Measurements from ENCODE around the gene RAMACL.
"Not testable (repeated sequence)": the region's sequence is repeated elsewhere in the genome, so short reads cannot be mapped to it uniquely, and the experiment has no call there.

Gene RAMACL

DNA sequence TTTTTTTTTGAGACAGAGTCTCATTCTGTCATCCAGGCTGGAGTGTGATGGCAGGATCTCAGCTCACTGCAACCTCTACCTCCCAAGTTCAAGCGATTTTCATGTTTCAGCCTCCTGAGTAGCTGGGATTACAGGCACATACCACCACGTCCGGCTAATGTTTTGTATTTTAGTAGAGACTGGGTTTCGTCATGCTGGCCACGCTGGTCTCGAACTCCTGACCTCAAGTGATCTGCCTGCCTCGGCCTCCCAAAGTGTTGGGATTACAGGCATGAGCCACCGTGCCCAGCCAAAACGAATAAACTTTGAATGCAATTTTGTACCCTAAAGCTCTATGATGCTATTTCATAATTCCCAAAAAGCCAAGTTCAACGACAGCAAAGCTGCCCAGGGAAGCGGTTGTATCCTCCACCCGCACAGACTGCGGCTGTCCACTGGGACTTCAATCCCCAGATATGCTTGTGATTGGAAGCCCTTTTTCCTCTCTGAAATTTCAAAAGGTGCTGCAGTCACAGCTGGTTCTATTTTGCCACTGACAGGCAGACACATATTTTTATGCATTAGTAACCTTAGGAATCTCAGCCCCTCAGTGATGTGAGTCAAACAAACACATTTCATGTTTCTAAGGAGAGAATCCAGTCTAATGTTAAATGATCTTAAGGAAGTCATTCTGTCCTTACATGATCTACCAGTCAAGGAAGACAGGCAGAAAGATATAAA is 8.7 kb upstream of the RAMACL start:
- no peak for DNase-seq

DNA sequence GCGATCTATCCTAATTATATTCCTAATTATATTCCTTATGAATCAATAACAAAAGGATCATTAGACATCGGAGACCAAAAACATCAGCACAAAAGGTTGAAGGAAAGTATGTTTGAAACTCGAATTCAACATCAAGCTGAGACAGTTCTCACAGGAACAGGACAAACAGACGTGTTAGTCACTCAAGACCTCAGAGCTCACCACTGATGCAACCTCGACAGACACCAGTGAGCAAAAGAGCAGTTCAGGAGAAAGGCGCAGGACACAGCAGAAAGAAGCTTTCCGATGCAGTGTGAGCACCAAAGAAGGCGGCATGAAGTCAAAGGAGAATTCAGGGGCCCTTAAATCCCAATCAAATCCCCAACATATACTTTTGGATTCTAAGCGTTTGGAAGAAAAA is 6.3 kb upstream of the RAMACL start:
- no peak for DNase-seq

DNA sequence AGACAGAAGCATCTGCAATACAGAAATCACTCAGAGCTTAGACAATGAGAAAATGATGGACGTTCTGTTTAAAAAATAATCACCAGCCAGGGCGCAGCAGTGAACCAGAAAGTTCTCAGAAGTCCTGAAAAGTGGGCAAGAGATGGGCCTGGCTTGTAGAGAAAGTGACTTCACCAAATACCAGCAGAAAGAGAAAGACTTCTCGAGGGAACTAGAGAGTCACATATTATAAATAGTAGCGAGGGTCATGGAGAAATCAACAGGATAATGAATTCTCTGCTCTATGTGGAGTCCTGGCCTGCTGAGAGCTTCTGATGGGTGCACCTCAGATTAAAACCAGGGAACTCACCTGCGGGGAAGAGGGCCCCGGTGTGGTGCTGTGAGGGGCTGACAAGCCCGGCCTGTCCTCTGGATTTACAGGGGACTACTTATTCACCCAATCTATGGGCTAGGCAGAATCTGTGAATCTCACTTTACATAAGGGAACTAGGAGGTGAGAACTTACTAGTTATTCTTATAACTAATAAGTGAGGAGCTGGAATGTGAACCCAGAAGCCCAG is 5.6 kb upstream of the RAMACL start:
- DNase-seq: no peak

DNA sequence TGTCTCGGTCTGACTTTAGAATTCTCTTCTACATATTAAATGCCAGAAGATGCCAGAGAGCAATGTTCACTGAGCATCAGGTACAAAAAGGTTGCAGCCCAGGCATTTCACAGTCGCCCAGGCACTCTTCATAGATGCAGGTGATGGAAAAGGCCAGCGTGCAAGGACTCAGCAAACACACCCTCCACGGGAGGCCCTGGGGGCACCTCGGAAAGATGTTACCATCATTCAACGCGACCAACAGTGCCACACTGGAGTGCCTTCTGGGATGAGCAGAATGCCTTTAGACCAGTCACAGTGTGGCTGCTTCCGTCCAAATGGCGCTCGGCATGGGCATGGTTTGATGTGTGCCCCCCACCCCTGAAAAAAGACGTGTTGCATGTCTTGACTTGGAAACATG is 4.5 kb upstream of the RAMACL start:
- DNase-seq: no peak

DNA sequence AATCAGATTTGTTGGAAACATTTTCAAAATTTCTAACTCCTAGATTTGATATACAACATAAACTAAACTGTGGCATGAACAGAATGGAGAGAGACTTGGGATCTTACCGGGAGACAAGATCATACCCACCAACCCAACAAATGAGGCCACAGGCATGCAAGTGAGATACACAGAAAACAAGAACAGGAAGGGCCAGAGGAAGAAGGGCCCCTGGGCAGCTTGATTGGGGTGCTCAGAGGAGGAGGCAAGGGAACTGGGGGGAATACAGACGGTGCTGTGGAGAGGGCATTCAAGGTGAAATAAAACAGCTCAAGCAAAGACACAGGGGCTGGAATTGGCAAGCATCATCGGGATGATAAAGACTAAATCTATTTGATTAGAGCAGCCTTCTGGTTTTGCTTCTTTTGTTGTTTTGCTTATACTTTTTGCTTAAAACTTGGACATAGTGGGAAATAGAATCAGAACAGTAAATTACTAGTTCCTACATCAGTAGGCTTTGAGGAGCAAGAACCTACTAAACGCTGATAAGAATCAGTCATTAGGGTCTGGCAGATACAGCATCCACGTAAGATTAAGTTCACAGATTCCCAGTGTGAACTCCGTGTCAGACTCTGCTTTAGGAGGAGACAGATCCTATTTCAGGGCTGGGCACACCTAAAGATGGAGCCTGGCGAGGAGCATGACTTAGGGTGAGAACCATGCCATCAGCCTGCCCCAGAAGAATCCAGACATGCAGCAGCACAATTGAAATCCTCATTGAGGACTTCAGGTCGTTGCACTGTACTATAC is 3.5 kb upstream of the RAMACL start:
- DNase-seq: no peak

DNA sequence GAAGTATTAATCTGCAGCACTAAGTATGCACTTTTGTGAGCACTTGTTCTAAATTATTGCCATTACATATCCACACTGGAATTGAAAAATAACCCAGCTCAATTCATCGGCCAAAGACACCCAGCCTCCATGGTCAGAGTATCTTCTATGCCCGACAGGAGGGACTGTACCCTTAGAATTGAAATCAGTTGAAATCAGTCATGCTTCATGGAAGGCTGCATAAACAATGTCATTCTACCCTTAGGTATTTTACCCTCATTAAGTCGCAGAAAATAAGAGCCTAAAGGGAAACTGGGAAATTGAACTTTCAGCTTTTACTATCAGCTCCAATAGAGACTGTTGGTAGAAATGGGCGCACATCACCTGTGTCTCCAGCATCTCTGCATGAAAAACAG is 2.9 kb upstream of the RAMACL start:
- DNase-seq: no peak

DNA sequence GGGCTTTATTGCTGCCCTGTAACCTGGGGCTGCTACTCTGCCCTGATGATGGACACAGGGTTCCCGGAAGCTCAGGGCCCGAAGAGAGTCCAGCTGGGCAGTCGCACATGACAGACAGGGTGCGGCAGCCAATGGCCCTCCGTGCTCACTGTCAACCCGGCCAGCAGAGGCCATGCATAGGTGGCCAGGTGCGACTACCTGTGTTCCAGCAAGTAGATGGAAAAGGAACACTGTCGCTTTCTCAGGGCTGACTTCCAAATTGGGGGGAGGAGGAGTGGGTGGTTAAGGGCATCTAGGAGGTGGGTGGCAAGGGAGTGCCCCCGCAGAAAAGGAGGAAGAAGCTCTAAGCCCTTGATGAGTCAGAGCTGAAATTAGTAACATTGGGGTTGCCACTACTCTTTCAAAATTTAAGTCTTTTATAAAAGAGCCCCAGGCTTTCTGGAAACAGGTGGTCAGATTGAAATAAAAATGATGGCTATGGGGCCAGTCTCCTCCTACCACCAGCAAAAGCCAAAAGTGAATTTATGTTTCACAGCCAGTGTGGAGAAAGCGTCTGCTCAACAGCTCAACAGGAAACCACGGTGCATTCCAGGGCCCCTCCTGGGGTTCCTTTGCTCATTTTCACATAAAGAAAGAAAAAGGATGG is 2.3 kb upstream of the RAMACL start:
- no peak for DNase-seq

DNA sequence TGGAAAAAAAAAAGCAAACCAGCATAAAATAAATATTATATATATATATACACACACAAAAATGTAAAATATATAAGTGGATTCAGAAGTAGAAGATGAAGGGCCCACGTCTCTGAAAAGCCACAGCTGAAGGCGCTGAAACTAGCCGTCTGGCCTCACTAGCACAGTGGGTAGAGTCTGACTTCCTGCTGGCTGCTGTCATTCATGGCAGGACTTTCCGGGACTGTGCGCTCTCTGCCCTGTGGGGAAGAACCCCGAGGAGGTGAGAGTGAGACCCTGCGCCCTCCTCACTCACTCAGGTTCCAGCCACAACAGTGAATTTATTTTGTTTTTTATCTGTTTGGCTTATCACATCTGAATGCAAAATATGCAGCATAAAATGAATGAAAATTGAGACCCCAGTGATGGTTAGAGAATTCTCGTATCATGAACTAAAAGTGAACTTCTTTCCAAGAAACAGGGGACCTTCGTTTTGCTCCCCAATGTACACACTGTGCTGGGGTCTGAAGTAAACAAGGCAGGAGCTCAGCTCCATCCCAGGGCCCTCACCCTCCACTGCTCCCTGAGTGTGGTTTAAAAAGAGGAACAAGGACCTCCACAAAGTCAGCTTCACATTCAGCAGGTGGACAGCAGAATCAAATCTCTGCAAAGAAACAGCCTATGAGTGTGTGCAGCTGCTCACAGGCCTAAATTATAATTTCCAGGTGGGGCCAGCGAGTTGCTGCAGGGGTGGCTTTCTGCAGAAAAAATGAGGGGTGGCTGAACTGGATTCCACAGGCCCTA is 1.3 kb upstream of the RAMACL start:
- no peak for DNase-seq

DNA sequence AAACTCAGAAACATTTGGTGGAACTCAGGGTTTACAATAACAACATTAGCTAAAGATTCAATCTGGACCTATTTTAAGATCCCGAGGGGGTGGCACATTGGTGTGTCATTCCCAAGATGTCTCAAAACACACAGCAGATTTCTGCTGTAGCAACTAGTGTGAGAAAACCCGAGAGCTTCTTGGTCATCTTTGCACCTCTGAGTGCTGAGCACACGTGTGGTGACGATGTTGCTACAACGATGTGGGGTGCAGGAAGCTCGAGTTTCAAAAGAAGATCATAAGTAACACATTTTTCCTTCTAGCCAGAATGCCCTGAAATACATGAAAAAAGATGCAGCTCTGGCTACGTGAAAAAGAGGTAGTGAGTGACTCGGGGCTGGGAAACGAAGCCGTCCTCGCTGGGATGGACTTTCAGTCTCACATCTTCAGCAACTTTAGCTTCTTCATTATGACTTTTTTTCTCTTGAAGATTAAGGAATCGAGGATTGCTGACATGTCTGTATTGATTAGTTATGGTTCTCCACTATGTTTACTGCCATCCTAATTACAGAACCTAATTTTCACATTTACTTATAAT is 1.5 kb downstream of the RAMACL start:
- no peak for DNase-seq

DNA sequence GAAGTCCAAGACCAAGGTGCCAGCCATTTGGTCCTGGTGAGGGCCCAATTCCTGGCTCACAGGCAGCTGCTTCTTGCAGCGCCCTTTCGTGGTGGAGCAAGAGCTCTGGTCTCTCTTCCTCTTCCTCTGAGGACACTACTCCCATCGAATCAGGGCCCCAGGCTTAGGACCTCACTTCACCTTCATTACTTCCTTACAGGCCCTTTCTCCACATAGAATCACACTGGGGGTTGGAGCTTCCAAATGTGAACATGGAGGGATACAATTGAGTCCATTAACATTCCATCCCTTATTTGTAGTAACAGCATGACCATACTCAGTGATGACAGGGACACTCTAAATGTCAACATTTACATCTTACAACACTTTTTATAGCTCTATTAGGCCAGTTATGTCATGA is 2.3 kb downstream of the RAMACL start:
- DNase-seq: no peak

DNA sequence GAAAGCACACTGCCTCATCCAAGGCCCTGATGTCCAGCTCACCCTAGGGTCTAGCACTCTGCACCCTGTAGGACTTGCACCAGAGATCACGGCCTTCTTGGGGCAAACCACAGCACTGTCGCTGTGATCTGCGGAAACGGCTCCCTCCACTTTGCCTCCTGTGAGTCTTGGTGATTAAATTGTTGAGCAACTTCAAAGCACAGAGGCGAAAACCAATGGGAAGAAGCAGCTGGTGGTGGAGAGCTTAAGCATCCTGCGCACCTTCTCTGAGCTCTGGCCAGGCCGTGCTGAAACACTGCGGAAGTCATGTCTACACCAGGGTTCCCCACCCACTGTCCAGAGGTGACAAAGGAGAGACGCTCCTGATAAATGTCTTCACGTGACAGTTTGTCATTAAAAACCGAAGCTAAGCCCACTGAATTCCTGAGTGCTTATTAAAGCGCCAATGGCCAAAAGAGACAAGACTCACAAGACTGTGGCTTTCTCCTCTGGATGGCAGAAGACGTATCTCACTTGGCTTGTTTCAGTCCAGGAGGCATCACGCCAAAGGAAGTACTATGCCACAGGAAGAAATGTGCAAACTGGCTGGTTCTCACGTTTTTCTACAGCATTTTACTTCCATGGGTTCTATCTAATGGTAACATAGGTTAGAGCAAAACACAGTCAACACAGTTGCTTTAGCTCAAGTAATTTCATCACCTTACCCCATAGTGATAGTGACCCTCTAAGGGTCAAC is 3.1 kb downstream of the RAMACL start:
- DNase-seq: no peak

DNA sequence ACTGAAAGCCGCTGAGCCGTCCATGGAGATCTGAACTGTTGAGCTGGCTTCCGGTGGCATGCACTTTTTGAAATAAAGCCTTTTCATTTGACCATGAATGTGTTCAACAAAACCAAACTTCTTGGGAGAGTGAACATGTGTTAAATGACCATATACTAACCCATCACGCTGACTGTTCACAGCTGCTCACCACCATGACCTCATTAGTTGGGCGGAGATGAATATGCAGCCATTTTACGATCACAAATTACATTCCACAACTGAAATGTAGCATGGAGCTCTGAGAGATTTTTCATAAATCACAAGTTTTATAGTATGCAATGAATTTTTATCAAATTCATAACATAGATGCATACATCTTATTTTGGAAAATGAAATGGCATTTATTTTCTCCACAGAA is 4.2 kb downstream of the RAMACL start:
- no peak for DNase-seq

DNA sequence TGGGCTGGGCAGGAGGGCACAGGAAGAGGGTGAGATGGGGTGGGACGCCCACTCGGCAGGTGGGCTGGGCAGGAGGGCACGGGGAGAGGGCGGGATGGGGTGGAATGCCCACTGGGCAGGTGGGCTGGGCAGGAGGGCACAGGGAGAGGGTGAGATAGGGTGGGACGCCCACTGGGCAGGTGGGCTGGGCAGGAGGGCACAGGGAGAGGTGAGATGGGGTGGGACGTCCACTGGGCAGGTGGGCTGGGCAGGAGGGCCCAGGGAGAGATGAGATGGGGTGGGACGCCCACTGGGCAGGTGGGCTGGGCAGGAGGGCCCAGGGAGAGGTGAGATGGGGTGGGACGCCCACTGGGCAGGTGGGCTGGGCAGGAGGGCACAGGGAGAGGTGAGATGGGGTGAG is 4.7 kb downstream of the RAMACL start:
- DNase-seq: not testable (repeated sequence)

DNA sequence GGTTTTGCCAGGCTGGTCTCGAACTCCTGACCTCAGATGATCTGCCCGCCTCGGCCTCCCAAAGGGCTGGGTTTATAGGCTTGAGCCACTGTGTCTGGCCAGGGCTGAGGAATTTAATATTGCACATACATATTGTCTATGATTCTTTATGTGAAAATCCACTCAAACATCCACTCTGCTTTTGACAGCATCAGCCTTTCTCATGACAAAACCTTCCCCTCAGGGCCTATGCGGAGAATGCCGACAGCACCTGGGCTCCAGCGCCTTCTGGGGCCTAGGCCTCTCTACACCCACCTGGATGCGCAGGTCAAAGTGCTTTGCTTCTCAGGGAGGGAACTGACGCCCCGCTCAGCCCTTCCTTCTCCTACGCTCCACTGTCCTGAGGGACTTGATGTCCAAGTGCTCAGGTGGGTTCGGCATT is 5.4 kb downstream of the RAMACL start:
- DNase-seq: no peak

DNA sequence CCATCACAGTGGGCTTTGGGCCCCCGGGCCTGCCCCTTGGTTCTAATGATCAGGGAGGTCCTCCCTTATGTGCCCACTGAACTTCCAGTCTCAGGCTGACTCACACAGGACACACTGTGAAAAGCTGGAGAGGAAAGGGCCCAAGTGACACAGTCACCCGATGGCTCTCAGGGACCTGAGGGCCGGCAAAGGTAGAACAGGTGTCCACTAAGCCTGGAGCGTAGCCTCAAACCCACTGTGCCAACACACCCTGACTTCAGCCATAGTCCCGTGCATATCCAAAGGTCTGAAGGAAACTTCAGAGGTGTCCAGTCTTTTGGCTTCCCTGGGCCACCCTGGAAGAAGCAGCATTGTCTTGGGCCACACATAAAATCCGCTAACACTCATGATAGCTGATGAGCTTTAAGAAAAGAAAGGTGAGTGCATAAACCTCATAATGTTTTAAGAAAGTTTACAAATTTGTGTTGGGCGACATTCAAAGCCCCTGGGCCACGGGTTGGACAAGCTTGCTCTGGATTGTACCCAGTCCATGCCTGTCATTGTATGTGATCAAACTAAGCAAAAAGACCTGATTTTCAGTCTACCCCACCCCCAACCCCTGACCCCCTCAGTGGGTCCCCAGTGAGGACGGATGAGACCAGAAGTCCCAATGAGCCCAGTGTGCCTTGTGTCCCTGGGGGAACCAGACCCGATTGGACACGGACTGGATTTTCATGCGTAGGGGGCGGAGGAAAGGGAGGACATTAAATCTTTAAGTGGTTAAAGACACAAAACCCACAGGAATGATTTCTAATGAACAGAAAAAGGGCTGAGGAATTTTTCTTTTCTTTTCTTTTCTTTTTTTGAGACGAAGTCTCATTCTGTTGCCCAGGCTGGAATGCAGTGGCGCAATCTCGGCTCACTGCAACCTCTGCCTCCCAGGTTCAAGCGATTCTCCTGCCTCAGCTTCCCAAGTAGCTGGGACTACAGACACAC is 6.1 kb downstream of the RAMACL start:
- DNase-seq: no peak

DNA sequence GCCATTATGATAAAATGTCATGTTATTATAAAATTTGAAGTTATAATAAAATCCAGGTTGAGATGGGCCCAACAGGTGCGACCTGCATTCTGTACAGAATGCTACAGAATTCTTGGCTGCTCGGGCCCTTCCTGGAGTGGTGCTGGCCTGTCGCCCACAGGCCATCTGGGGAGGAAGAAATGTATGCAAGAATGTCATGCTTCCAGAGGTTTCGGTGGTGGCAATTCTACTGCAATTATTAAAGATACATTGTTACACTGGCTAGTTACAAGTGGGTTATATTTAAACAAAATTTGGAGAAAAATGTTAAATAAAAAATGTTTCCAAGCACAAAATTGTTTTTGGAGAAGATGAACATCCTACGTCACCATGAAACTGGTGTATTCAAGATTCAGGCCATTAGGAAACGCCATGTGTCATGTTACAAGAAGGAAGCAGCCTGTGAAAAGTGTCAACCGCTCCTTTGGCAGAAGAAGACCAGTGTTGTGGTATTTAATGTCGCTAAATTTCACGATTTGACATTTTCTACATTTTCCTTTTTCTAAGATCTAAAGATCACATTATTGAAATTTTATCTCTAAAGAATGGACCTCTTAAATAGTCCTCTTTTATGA is 7.1 kb downstream of the RAMACL start:
- no peak for DNase-seq

DNA sequence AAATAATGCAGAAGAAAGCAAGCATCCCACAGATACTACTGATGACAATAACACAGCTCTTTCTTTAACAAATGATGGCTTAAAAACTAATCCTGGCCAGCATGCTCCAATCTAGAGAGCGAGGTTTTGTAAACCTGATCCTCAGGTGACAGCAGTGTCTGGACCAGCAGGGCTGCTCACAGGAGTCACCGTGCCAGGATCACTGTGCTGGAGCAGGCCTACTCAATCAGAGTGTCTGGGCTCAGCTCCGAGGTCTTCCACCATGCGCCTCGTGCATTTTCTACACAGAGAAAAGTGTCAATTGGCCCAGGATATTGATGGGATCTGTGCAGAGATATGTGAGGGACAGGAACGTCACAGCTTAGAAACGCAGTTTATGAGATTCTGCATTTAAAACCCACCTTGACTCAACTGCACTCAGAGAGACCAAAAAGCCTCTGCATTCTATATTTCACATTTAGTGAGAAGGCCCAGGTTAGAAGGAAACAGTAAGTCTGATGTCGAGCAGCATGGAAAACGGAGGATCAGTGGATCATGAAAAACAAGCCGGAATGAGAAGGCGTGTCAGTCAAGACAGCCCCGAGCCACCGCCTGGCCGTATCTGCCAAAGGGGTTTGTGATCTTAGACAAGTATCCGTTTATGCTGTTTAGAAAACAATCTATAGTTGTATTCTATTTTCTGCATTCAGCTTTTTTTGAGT is 7.8 kb downstream of the RAMACL start:
- no peak for DNase-seq

DNA sequence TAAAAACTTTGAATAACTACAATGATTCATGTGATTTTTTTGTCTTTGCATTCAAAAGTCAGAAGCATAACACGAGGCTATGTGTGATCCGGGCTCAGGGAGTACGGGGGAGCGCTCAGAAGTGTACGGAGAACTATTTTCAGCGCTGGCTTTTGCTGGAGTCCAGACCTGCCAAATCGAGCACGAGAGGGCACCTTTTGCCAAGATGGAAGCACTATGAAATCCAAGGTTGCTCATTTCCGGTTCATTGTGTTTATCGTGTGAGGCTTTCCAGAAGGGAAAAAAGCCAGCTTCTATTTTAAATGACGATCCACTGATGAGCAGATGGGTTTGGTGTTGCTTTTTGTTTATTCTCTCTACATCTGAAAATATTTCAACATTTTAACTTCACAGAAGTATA is 11.3 kb downstream of the RAMACL start:
- DNase-seq: no peak

DNA sequence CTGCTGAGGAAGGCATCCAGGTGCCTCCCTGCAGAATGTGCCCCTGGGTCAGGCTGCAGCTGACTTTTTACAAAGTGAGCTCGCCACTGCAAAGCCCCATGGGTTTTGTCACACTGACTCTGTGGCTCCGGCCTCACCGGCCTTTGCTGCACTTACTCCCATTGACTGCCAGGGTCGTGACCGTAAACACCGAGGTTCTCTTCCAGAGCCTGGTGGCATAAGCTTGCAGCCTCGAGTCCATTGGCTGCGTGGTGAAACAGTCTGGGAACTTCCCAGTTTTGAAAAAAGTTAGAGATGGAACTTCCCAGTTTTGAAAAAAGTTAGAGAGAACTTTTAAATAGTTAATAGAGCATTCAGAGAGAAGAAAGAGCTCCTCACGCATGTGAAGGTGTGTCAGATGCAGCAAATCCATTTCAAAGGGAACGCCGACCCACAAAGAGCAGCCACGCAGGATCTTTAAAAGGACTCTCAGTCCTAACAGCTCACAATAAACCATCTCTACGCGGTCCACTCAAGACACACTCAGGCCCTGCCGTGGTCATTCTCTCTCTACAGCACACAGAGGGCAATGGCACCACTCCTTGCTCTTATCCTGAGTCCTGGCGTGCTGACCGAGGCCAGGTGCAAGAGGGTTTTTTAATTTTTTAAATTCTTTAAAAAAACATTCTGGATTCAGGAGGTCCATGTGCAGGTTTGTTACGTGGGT is 12.8 kb downstream of the RAMACL start:
- no peak for DNase-seq
